Mucosa of rectum (tissue), 2 donors: ENCODE results near the gene CENPV.

Experiments used
- H3K27ac ChIP-seq, 2 donors: one replicate each; pipeline ENCODE4 v1.7.0; 2013; ENCODE audit warnings: inconsistent platforms in 2 of 2, low read depth in 2 of 2, low read length in 2 of 2
- H3K27me3 ChIP-seq, 2 donors: one replicate each; pipeline ENCODE4 v1.7.0; 2013; ENCODE audit warnings: low read length in 2 of 2; ENCODE audit not compliant: control insufficient read depth in 2 of 2, insufficient read depth in 2 of 2
- H3K36me3 ChIP-seq, 2 donors: one replicate each; pipeline ENCODE4 v1.7.0; 2013; ENCODE audit warnings: low read length in 2 of 2; ENCODE audit not compliant: control insufficient read depth in 2 of 2, insufficient read depth in 2 of 2
- H3K4me1 ChIP-seq, 2 donors: one replicate each; pipeline ENCODE4 v1.7.0; 2013; ENCODE audit warnings: low read length in 2 of 2, mild to moderate bottlenecking in 1 of 2; ENCODE audit not compliant: control insufficient read depth in 2 of 2, insufficient read depth in 2 of 2
- H3K4me3 ChIP-seq, 2 donors: one replicate each; pipeline ENCODE4 v1.7.0; 2013; ENCODE audit warnings: low read length in 2 of 2
- H3K9ac ChIP-seq, 2 donors: one replicate each; pipeline ENCODE4 v1.7.0; 2013; ENCODE audit warnings: low read length in 2 of 2, low read depth in 1 of 2, mild to moderate bottlenecking in 1 of 2
- H3K9me3 ChIP-seq, 2 donors: one replicate each; pipeline ENCODE4 v1.7.0; 2013; ENCODE audit warnings: low read length in 2 of 2; ENCODE audit not compliant: control insufficient read depth in 2 of 2
- donor health status: healthy.
- donor health status: Normal muscosa, but diverticular disease.

Gene CENPV

DNA sequence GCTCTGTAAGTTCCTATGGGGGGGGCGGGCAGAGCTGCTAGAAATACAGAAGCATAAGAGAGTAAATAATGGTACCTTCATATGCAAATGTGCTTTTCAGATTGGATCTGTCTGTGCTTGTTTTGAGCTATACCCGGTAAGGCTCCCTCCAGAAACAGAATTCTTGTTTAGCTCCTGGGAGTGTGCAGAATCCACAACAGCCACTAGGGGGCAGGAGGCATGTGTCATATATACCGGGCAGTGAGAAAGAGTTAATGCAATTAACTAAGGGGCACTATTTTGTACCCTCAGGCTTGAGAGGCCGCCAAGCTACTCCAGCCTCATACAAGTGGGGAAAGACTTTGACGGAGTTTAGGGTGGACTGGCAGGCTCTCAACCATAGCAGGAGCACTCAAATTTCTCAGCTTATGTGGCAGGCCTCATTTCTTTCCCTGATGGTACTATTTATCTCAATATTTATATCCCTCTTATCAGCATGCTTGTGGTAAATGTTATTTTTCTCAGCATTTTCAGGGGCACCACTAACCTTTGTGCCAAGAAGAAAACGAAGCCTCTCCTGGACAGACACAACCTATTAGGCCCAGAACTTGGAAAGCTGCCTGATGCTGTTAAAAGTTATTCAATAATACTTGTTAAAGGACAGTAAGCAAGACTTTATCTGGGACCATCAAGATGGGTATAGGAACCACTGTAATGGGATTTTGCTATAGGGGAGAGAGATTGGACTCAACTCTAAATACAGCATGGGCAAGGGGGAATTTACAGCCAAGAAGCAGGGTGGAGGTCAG is 10.7 kb upstream of the CENPV start:
- Histone ChIP-seq H3K27ac (no peak overlapping the region), H3K36me3 (no peaks in the 10 kb centered on the region), H3K4me1 (peaks cover 0 to 3% of the 10 kb centered on the region in 2 donors), H3K4me3 (no peak overlapping the region), H3K9ac (no peak overlapping the region), H3K9me3 (no peaks in the 10 kb centered on the region), H3K27me3 (no peaks in the 10 kb centered on the region)

DNA sequence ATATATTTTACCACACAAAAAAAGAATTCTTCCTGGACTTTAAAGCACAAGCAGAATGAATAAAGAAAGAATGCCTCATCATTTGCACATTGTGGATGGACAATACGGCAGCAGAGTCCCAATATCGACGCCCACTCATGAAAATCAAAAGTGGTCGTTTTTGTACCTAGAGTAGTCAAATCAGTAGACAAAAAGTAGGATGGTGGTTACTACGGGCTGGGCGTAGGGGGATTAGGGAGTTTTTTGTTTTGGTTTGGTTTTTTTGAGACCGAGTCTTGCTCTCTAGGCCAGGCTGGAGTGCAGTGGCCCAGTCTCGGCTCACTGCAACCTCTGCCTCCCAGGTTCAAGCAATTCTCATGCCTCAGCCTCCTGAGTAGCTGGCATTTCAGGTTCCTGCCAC is 8.6 kb upstream of the CENPV start:
- Histone ChIP-seq H3K9ac (no peak overlapping the region), H3K4me1 (peaks cover 0 to 3% of the 10 kb centered on the region in 2 donors), H3K27ac (no peak overlapping the region), H3K4me3 (no peak overlapping the region), H3K36me3 (no peaks in the 10 kb centered on the region), H3K27me3 (no peaks in the 10 kb centered on the region), H3K9me3 (no peaks in the 10 kb centered on the region)

DNA sequence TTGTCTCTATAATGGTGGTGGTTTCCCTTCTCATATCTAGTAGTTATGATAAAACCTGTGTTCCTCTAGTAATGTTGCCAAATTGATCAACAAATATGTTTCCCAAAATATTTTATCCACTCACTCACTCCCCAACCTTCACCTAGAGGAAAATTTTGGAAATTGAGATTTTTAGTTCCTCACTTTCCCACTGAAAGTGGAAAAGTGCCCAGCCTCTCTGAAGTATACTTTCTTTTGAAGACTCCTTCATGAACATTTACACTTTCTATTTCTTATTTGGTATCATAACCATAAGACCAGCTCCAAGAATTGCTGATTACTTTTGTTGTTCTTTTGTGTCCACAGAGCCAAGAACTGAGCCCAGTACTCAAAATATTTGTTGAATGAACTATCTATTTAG is 5.1 kb upstream of the CENPV start:
- Histone ChIP-seq H3K9ac (no peak overlapping the region), H3K36me3 (no peaks in the 10 kb centered on the region), H3K4me3 (no peak overlapping the region), H3K27ac (no peak overlapping the region), H3K9me3 (no peaks in the 10 kb centered on the region), H3K27me3 (no peaks in the 10 kb centered on the region), H3K4me1 (peaks cover 0 to 4% of the 10 kb centered on the region in 2 donors)

DNA sequence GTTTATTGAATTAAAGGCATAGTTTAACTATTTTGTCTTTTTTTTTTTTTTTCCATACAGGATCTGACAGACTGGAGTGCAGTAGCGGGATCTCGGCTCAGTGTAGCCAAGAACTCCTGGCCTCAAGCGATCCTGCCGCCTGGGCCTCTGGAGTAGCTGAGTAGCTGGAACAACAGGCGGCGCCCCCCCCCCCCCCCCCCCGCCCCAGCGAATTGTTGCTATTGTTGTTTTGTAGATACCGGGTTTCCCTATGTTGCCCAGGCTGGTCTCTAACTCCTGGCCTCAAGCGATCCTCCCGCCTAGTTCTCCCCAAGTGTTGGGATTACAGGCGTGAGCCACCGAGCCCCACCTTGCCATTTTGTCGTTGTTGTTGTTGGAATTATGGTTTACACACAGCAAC is 1.3 kb upstream of the CENPV start:
- Histone ChIP-seq H3K9ac (no peak overlapping the region), H3K4me1 (peaks cover 4 to 9% of the 10 kb centered on the region in 2 donors), H3K9me3 (no peaks in the 10 kb centered on the region), H3K36me3 (peaks cover 0 to under 1% of the 10 kb centered on the region in 2 donors), H3K27ac (no peak overlapping the region), H3K27me3 (no peaks in the 10 kb centered on the region), H3K4me3 (no peak overlapping the region)

DNA sequence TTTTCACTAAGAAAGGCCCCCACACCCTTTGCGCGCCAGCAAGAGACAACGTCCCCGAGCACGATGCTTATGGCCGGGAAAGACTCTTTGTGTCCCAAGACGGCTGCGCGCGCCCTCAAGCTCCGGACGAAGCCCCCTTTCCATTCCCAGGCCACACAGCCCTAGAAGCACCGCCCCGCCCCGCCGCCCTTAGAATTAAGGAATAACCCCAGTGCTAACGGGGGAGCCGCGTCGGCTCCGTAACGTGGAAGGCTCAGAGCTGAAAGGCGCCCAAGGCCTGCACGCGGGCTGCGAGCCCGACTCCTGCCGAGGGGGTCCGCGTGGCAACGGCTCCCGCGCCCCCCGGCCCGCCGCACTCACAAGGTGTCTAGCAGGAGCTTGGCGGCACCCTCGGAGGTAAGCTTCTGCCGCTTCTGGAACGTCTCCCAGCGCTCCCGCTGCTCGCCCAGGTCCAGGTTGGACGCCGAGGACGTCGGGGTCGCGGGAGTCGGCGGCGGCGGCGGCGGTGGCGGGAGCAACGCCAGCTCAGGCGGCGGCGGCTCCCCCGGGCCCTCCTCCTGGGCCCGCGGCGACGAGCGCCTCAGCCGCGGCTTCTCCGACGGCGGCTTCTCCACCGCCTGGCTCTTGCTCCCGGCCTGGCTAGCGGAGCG is 477 bp downstream of the CENPV start:
- H3K9ac ChIP-seq = peak overlapping the region; percentile 72 to 81
- H3K4me3 ChIP-seq = peak overlapping the region; percentile 67 to 85

DNA sequence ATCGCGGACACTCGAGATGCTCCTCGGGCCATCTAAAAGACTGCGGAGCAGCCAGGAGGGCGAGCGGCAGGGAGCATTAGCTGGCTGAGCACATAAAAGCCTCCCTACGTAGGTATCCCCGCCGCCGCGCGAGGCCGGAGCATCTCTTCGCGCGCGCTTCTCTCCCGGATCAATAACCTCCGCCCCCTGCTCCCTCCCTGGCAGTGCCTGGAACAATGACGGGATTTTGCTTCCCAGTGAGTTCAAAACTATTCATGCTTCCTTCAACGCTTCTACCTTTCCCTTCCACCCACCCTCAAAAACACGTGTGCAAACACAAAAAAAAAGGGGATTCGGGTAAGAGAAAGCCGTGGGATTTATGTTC is 984 bp downstream of the CENPV start:
- Histone ChIP-seq H3K4me1 (peaks cover 4 to 9% of the 10 kb centered on the region in 2 donors), H3K27ac (peak overlapping the region; percentile 67 to 68), H3K9me3 (no peaks in the 10 kb centered on the region), H3K9ac (peak overlapping the region; percentile 72 to 81), H3K4me3 (peak overlapping the region; percentile 67 to 85), H3K27me3 (no peaks in the 10 kb centered on the region), H3K36me3 (peaks cover 6 to 11% of the 10 kb centered on the region in 2 donors)

More for the DNA sequence above, 477 bp downstream of the CENPV start:
- Histone ChIP-seq H3K4me1 (peaks cover 4 to 9% of the 10 kb centered on the region in 2 donors), H3K36me3 (peaks cover 6 to 11% of the 10 kb centered on the region in 2 donors), H3K9me3 (no peaks in the 10 kb centered on the region), H3K27me3 (no peaks in the 10 kb centered on the region), H3K27ac (peak overlapping the region; percentile 67 to 68)

DNA sequence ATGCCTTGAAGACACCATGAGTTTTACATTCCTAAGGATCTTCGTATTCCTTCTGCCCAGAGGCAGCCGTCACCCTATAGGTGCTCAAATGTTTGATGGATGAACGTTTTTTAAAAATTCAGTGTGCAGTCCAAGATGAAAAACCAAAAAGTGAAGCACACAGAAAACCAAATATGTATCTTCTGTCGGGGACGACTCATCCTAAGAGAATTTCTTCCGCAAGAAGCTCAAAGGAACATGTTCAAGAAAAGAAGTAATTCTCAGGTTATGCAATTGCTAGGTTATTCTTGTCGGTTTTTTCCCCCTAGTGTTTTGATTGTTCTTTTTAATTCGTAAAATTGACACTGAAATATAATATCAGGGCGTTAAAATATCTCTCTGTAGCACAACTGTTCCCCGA is 1.4 kb downstream of the CENPV start:
- Histone ChIP-seq H3K9ac (peak overlapping the region; percentile 72 to 81), H3K9me3 (no peaks in the 10 kb centered on the region), H3K27me3 (no peaks in the 10 kb centered on the region), H3K4me3 (peak overlapping the region; percentile 67 to 85), H3K36me3 (peaks cover 6 to 11% of the 10 kb centered on the region in 2 donors), H3K27ac (no peak overlapping the region), H3K4me1 (peaks cover 4 to 9% of the 10 kb centered on the region in 2 donors)

DNA sequence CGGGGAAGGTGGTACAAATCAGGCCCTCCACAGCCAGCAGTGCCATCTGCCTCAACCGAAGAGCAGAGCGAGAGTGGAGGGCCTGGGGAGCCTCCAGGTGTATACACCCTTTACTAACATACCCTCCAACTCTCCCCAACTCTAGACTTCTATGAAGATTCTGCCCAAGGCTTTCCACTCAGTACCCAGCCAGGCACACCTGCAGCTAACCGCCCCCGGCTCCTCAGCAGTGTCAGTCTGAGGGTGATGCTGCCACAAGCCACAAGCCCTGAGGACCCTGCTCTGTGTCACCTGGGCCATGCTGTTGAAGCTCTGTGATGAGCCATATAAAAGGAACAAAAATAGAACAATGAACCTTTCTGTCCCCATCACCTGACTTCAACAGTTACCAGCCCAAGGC is 3.8 kb downstream of the CENPV start:
- H3K4me3 ChIP-seq = no peak overlapping the region
- H3K27ac ChIP-seq = no peak overlapping the region
- H3K27me3 ChIP-seq = no peaks in the 10 kb centered on the region
- no peak overlapping the region for H3K9ac ChIP-seq
- peaks cover 4 to 9% of the 10 kb centered on the region in 2 donors for H3K4me1 ChIP-seq
- H3K9me3 ChIP-seq = no peaks in the 10 kb centered on the region
- H3K36me3 ChIP-seq = peaks cover 6 to 11% of the 10 kb centered on the region in 2 donors

DNA sequence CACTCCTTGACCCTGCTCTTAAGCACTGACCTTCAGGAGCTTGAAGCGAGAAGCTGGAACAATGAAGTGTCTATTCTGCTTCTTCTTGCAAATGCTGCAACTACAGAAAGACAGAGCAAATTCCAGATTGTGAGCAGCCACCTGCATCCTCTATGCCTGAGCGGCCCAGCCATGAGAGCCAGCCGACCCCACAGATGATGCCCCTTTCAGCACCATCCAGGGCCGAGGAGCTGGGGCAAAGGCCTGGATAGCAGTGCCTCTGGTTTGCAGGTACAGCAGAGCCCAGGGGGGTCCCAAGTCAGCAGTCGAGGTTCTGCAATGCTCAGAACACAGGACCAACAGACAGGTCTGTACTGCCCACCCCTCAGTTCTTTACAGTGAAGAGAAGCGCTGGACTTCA is 4.7 kb downstream of the CENPV start:
- H3K9ac ChIP-seq = no peak overlapping the region
- no peaks in the 10 kb centered on the region for H3K9me3 ChIP-seq
- H3K4me3 ChIP-seq = no peak overlapping the region
- H3K4me1 ChIP-seq = peaks cover 2 to 9% of the 10 kb centered on the region in 2 donors
- no peaks in the 10 kb centered on the region for H3K27me3 ChIP-seq
- no peak overlapping the region for H3K27ac ChIP-seq
- peaks cover 10 to 19% of the 10 kb centered on the region in 2 donors for H3K36me3 ChIP-seq

DNA sequence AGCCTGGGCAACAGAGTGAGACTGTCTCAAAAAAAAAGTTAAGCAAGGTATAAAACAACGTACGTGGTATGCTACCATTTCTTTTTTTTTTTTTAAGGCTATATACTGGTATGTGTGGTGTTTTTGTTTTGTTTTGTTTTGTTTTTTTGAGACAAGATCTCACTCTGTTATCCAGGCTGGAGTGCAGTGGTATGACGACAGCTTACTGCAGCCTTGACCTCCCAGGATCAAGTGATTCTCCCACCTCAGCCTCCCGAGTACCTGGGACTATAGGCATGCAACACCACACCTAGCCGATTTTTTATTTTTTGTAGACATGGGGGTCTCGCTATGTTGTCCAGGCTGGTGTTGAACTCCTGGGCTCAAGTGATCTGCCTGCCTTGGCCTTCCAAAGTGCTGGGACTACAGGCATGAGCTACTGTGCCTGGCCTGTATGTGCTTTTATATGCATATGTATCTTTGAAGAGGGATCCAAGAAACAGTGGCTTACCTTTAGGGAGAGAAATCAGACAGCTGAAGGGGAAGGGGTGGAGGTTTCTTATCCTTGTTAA is 6.5 kb downstream of the CENPV start:
- Histone ChIP-seq H3K36me3 (peaks cover 17 to 29% of the 10 kb centered on the region in 2 donors), H3K9ac (no peak overlapping the region), H3K9me3 (no peaks in the 10 kb centered on the region), H3K27me3 (no peaks in the 10 kb centered on the region), H3K4me3 (no peak overlapping the region), H3K4me1 (peaks cover 0 to 3% of the 10 kb centered on the region in 2 donors), H3K27ac (no peak overlapping the region)
